Hematopoietic multipotent progenitor cell treated with erythropoietin and hydrocortisone succinate and interleukin-3 and kit ligand, for 6 days (in vitro differentiated cells): ENCODE results near the gene LRP1B.
A peak's percentile ranks its signal among the peaks of the same experiment; 100 is the strongest.

Experiments used
- DNase-seq: peaks from one replicate; pipeline ENCODE4 v3.0.0-alpha.2; 2015

Gene LRP1B

GRCh38 chr2:141501752-141502151 is 629.1 kb downstream of the LRP1B start:
- no peak for DNase-seq

- peak; percentile 7 for DNase-seq
Measured at GRCh38 chr2:141499123-141499522, 631.7 kb downstream of the LRP1B start.

GRCh38 chr2:141498561-141498960 is 632.3 kb downstream of the LRP1B start:
- DNase-seq: no peak

GRCh38 chr2:141497272-141497671 is 633.5 kb downstream of the LRP1B start:
- DNase-seq: peak; percentile 25

GRCh38 chr2:141496810-141497209 is 634.0 kb downstream of the LRP1B start:
- DNase-seq: peak; percentile 36

- no peak for DNase-seq
Measured at GRCh38 chr2:141493936-141494335, 636.9 kb downstream of the LRP1B start.

GRCh38 chr2:141492816-141493215 is 638.0 kb downstream of the LRP1B start:
- DNase-seq: no peak

- no peak for DNase-seq
Measured at GRCh38 chr2:141490886-141491285, 639.9 kb downstream of the LRP1B start.

- no peak for DNase-seq
Measured at GRCh38 chr2:141482697-141483096, 648.1 kb downstream of the LRP1B start.

- DNase-seq: no peak
Measured at GRCh38 chr2:141475801-141476200, 655.0 kb downstream of the LRP1B start.

- no peak for DNase-seq
Measured at GRCh38 chr2:141468761-141469160, 662.1 kb downstream of the LRP1B start.

- no peak for DNase-seq
Measured at GRCh38 chr2:141467331-141467730, 663.5 kb downstream of the LRP1B start.

GRCh38 chr2:141464995-141465394 is 665.8 kb downstream of the LRP1B start:
- no peak for DNase-seq

- no peak for DNase-seq
Measured at GRCh38 chr2:141458351-141458750, 672.5 kb downstream of the LRP1B start.

- no peak for DNase-seq
Measured at GRCh38 chr2:141455877-141456276, 674.9 kb downstream of the LRP1B start.

GRCh38 chr2:141455211-141455826 is 675.5 kb downstream of the LRP1B start:
- no peak for DNase-seq

- no peak for DNase-seq
Measured at GRCh38 chr2:141440072-141440635, 690.7 kb downstream of the LRP1B start.

GRCh38 chr2:141439524-141439923 is 691.3 kb downstream of the LRP1B start:
- no peak for DNase-seq

- no peak for DNase-seq
Measured at GRCh38 chr2:141438536-141438935, 692.3 kb downstream of the LRP1B start.

- no peak for DNase-seq
Measured at GRCh38 chr2:141437521-141437920, 693.3 kb downstream of the LRP1B start.

GRCh38 chr2:141423124-141423523 is 707.7 kb downstream of the LRP1B start:
- no peak for DNase-seq

GRCh38 chr2:141417246-141417797 is 713.5 kb downstream of the LRP1B start:
- DNase-seq: no peak

GRCh38 chr2:141411419-141411818 is 719.4 kb downstream of the LRP1B start:
- DNase-seq: no peak

GRCh38 chr2:141399270-141399669 is 731.5 kb downstream of the LRP1B start:
- peak; percentile 13 for DNase-seq

- no peak for DNase-seq
Measured at GRCh38 chr2:141393214-141393545, 737.6 kb downstream of the LRP1B start.
